ENCODE measurements around the gene SEC23B. TPM values are rescaled to one million over a fixed set of nuclear protein-coding genes. Genes with fewer than 3 reads are reported as not detected.
A peak's percentile ranks its signal among the peaks of the same experiment; 100 is the strongest.

SEC23B gene
- polyA plus RNA-seq, 2 of the 4 experiments (the other 2 are of a cell fraction) = 71.4 to 158 TPM

GRCh38 chr20:18506744-18507143, 996 bp upstream of the SEC23B start:
- ATAC-seq (no peak), FAIRE-seq (no peak), DNase-seq (ENCODE audit: low read depth in 1 of 2, low spot score in 1 of 2) (no peak)
- CTCF ChIA-PET = interaction anchor here (1.0 to 3.7 kb wide), 6 partner anchors 9 to 1498 kb away, joined by 3 to 15 read pairs (median 4); partner anchors contain the start of genes DTD1 and RBBP9
- Histone ChIP-seq H3K4me3 (peak overlapping the region; percentile 68), H3K4me1 (peaks cover 14% of the 10 kb centered on the region; the same call in 2 of the 3 replicates), H3K4me2 (peak overlapping the region; percentile 92), H3K9me3 (no peaks in the 10 kb centered on the region), H3K27ac (peak overlapping the region; percentile 95)
- WGBS (ENCODE audit: missing lambda C conversion rate) = 62% methylated on average over 8 of the region's 8 CpGs
- POLR2A ChIA-PET = interaction anchor here (0.5 to 2.8 kb wide), 16 partner anchors 9 to 287 kb away, joined by 3 to 75 read pairs (median 5); partner anchors contain the start of genes DTD1, DZANK1, POLR3F and RBBP9
- TF ChIP-seq PBX3 (IDR thresholded peaks at IDR 0.05) (no peak), TFCP2L1 (CRISPR knock-in tag; IDR thresholded peaks at IDR 0.05) (no peak), JUNB (IDR thresholded peaks at IDR 0.05) (no peak), E2F6 (IDR thresholded peaks at IDR 0.05; ENCODE audit: borderline replicate concordance, low read depth) (no peak), POLR2A (IDR thresholded peaks at IDR 0.05; ENCODE audit: low read length) (no peak), MAZ (IDR thresholded peaks at IDR 0.05; ENCODE audit: borderline replicate concordance, low read depth, low read length) (no peak), EP300 (IDR thresholded peaks at IDR 0.05) (no peak), ZC3H11A (IDR thresholded peaks at IDR 0.05) (no peak), NPAS2 (CRISPR knock-in tag; IDR thresholded peaks at IDR 0.05; ENCODE audit: borderline replicate concordance) (no peak), CBX8 (IDR thresholded peaks at IDR 0.05) (no peak), PHF8 (IDR thresholded peaks at IDR 0.05; ENCODE audit: borderline replicate concordance, low read depth) (no peak)

- no peak overlapping the region for H3K27ac ChIP-seq
- ChIA-PET POLR2A (no interaction called here), CTCF (no interaction called here)
- 89% methylated on average over 1 of the region's 1 CpG for WGBS (ENCODE audit: missing lambda C conversion rate)
- no peaks in the 10 kb centered on the region for H3K9me3 ChIP-seq
- TF ChIP-seq REST (IDR thresholded peaks at IDR 0.05) (no peak), SMC3 (IDR thresholded peaks at IDR 0.05) (no peak), BCL3 (IDR thresholded peaks at IDR 0.05) (no peak), HOXB5 (CRISPR knock-in tag; IDR thresholded peaks at IDR 0.05) (no peak), RNF2 (IDR thresholded peaks at IDR 0.05; ENCODE audit: borderline replicate concordance, low read depth) (no peak), POLR2A (IDR thresholded peaks at IDR 0.05; ENCODE audit: low read length) (no peak), EP300 (IDR thresholded peaks at IDR 0.05) (no peak), PHF8 (IDR thresholded peaks at IDR 0.05; ENCODE audit: borderline replicate concordance, low read depth) (no peak), ATOH8 (CRISPR knock-in tag; IDR thresholded peaks at IDR 0.05; ENCODE audit: low read depth) (no peak), PBX3 (IDR thresholded peaks at IDR 0.05) (no peak), ESRRA (IDR thresholded peaks at IDR 0.05; ENCODE audit: borderline replicate concordance, low read length) (no peak), FOSL2 (IDR thresholded peaks at IDR 0.05) (no peak), FOSL2 (CRISPR knock-in tag; IDR thresholded peaks at IDR 0.05) (no peak), E2F6 (IDR thresholded peaks at IDR 0.05; ENCODE audit: borderline replicate concordance, low read depth) (no peak), BHLHE40 (IDR thresholded peaks at IDR 0.05; ENCODE audit: low read depth, low read length) (no peak), HEYL (CRISPR knock-in tag; IDR thresholded peaks at IDR 0.05) (no peak), EHF (CRISPR knock-in tag; IDR thresholded peaks at IDR 0.05) (no peak), ELK1 (IDR thresholded peaks at IDR 0.05; ENCODE audit: low read depth, low read length) (no peak), HOXA7 (CRISPR knock-in tag; IDR thresholded peaks at IDR 0.05) (no peak)
- peaks cover 13% of the 10 kb centered on the region; the same call in 2 of the 3 replicates for H3K4me1 ChIP-seq
- ATAC-seq (no peak), FAIRE-seq (no peak), DNase-seq (ENCODE audit: low read depth in 1 of 2, low spot score in 1 of 2) (no peak)
- H3K4me2 ChIP-seq = no peak overlapping the region
- no peak overlapping the region for H3K4me3 ChIP-seq
Measured at GRCh38 chr20:18511571-18511970, 3.8 kb downstream of the SEC23B start.
